A204.1 (cell line): ENCODE measurements around the gene RHPN2.
"Not testable (repeated sequence)": the region's sequence is repeated elsewhere in the genome, so short reads cannot be mapped to it uniquely, and the experiment has no call there.

Experiments used
- FAIRE-seq: peaks from 2 replicates; lab custom pipeline; 2012; peaks lifted over from hg19 to GRCh38; lab: Jason Lieb, UNC

The RHPN2 gene

GRCh38 chr19:33026602-33027001, 38.1 kb downstream of the RHPN2 start:
- not testable (repeated sequence) for FAIRE-seq

- not testable (repeated sequence) for FAIRE-seq
Measured at GRCh38 chr19:33025468-33026238, 39.0 kb downstream of the RHPN2 start.

- no peak for FAIRE-seq
Measured at GRCh38 chr19:33024398-33024797, 40.3 kb downstream of the RHPN2 start.

- no peak for FAIRE-seq
Measured at GRCh38 chr19:33022472-33023116, 42.1 kb downstream of the RHPN2 start.

GRCh38 chr19:33010891-33011290, 53.8 kb downstream of the RHPN2 start:
- FAIRE-seq: not testable (repeated sequence)

DNA sequence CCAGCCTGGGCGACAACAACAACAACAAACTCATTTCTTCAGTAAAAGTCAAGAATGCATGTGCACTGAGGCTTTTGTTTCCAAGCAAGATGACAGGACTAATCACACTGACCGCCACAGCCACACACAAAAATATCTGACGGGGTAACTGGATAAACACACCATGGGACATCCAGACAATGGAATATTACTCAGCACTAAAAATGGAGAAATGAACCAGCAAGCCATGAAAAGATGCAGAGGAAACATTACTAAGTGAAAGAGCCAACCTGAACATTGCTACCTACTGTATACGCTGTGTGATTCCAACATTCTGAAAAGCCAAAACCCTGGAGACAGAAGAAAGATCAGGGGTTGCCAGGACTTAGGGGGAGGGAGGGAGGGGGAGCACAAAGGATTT, 56.0 kb downstream of the RHPN2 start:
- FAIRE-seq: no peak

DNA sequence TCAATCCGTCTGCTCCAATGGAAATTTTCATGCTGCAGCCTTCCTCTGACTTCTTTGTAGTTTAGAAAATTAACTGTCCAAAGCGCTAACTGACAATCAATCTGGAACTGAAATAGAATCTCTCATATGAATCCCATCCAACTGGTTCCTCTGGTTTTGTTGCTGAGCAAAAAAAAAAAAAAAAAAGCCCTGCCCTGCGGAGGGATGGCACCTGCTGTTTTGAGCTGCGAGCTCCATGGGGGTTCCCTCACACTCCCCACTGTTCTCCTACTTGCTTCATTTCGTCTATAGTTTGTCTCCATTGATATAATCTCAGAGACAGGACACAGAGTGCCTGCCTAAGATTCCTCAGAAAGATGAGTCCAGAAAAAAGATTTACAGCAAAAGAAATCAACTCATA, 59.2 kb downstream of the RHPN2 start:
- FAIRE-seq: no peak

- FAIRE-seq: not testable (repeated sequence)
Measured at GRCh38 chr19:33003424-33004024, 61.2 kb downstream of the RHPN2 start.

DNA sequence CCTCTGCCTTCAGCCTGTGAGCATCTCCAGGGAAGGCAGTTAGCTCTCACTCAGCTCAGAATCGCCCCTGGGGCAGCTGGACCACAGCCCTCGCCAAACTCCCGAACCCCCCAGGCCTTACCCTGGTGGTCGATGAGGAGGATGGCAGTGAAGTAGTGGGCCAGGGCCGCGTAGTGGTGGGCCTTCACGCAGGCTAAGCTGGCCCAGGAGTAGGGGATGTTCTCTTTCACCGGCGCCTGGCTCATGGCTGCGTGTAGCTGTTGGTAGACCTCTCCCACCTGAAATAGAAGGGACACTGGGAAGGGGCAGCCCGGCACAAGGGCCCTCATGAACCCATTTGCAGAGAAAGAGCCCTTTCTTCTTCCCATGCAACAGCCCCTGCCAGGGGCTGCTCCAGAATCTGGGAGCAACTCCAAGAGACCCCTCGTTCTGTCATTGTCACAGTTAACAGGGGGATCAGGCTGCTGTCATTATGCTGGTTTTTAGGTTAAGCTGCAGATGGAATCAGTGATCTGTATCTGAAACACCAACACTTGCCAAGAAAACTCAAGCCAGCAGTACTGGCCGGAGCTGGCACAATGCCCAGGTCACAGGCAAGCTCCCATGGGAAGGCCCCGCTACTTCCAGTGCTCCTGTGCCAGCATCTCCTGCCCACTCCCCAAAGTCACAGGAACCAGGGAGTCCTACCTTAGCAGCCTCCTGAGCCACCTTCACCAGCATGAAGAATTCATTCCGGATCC, 62.4 kb downstream of the RHPN2 start:
- FAIRE-seq: not testable (repeated sequence)

DNA sequence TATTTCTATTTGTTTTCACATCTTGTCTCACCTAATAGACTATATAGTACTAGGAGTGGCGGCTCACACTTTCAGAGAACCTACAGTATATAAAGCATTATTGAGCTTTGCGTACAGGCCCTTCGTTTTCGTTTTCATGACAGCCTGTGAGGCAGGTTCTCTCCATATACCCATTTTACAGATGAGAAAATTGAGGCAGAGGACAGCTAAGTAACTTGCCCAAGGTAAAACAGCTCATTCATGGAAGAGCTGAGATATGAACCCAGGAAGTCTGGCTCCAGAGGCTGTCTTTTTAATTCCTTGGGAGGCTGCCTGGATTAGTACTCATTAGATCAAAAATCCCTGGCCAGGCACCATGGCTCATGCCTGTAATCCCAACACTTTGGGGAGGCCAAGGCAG, 63.8 kb downstream of the RHPN2 start:
- no peak for FAIRE-seq

DNA sequence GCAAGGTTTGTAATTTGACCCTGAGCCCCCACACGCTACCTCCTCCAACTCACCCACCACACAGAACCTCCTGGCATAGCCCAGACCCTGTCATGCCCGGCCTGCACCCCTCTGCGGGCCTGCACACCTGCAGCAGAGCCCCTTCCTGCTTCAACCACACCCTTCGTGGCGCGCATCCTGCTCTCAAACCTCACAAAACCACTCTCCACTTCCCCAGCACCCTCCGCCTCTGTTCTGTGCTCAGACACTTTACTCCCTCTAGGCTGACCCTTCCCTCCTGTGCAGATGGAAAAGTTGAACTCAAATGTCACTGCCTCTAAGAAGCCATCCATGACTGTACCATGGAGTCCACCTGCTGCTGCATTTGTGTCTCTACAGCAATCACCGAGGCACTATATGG, 64.2 kb downstream of the RHPN2 start:
- FAIRE-seq: no peak

- no peak for FAIRE-seq
Measured at GRCh38 chr19:32998722-32999121, 66.0 kb downstream of the RHPN2 start.

DNA sequence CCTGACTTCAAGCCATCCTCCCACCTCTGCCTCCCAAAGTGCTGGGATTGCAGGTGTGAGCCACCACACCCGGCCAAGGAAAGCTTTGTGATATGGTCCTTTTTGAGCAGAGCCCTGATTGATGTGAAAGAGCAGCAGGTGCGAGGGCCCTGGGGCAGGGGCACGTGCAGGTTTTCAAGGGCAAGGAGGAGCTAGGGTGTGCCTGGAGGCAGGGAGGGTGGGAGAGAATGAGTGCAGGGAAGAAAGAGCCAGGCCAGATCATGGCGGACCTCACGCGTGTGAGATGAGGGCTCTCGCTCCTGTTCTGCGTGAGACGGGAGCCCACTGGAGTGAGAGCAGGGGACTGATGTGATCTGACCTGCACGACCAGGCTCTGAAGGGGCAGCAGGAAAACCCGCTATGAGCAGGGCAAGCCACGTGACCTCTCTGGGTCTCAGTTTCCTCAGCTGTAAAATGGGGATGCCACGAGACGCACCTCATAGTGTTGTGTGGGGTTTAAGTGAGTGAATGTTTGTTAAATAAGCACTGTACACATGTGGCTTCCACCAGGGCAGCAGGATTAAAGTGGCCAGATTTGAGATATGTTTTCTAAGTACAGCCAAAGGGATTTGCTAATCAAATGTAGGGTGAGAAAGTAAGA, 66.9 kb downstream of the RHPN2 start:
- no peak for FAIRE-seq

DNA sequence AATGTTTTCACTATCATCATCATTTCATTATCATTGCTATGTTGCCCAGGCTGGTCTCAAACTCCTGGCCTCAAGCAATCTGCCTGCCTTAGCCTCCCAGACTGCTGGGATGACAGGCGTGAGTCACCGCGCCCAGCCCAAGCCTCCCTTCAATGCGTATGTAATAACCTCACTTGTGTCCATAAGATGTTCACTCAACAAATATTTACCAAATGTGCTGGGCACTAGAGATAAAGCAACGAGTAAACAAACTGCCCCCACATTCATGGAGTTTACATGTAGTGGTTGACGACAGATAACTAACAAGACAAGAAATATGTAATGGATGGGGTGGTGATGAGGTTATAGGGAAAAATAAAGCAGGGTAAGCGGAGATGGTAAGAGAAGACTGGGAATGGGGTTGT, 67.6 kb downstream of the RHPN2 start:
- not testable (repeated sequence) for FAIRE-seq

DNA sequence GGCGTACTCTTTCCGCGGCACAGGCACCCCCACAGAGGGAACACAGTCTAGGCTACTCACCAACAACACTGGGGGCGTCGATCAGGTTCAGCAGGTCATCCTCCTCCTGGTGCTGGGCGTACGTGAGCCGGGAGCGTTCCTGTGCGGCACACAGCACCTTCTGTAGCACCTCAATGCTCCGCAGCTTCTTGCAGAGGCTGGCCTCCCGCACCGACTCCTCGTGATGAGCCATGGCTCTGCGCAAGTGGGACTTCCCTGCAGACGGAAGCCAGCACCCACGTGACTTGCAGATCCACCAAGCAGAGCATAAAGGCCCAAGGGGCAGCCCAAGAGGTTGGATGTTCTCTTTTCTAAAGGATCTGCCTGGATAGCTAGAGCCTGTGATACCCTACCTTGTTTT, 68.7 kb downstream of the RHPN2 start:
- not testable (repeated sequence) for FAIRE-seq

GRCh38 chr19:32988724-32989123, 76.0 kb downstream of the RHPN2 start:
- FAIRE-seq: no peak

DNA sequence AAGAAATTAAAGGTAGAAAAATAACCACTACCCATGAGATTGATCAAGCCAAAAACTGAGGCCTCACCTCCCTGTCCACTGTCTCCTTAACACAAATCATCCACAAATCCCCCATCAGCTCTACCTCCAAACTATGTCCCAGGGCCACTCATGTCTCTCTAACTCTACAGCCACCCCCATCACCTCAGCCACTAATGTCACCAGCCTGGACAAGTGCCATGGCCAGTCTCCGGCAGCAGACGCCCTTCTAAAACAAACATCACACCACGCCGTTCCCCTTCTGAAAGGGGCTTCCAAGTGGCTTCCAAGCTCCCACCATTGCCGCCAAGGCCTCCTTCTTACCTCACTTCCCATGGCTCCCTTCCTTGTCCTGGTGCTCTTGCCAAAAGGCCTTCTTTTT, 76.4 kb downstream of the RHPN2 start:
- FAIRE-seq: not testable (repeated sequence)

- not testable (repeated sequence) for FAIRE-seq
Measured at GRCh38 chr19:32982488-32982887, 82.2 kb downstream of the RHPN2 start.

- not testable (repeated sequence) for FAIRE-seq
Measured at GRCh38 chr19:32979807-32980206, 84.9 kb downstream of the RHPN2 start.

DNA sequence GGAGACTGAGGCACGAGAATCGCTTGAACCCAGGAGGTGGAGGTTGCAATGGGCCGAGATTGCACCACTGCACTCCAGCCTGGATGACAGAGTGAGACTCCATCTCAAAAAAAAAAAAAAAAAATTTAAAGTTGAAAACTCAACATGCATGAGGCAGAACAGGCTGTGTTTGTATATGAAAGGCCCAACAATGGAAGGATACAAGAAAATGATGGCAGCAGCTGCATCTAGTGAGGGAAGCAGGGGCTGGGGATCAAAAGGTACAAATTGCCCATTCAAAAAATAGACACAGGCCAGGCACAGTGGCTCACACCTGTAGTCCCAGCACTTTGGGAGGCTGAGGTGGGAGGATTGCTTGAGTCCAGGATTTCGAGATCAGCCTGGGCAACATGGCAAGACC, 86.9 kb downstream of the RHPN2 start:
- FAIRE-seq: not testable (repeated sequence)

GRCh38 chr19:32977280-32977679, 87.4 kb downstream of the RHPN2 start:
- no peak for FAIRE-seq

GRCh38 chr19:32976223-32976805, 88.4 kb downstream of the RHPN2 start:
- FAIRE-seq: peak; percentile 9
